Psoas muscle (tissue), 8 donors: ENCODE measurements around the gene TAF3. TPM values are rescaled to one million over a fixed set of nuclear protein-coding genes. Genes with fewer than 3 reads are reported as not detected.

Experiments
- ATAC-seq, 4 donors: fragments of 200-7000 bp; cut with Tn5 transposase; one replicate each; pipeline ENCODE4 v1.9.1; 2020; ENCODE audit warnings: moderate library complexity in 3 of 4, mild to moderate bottlenecking in 2 of 4
- DNase-seq, 2 donors: peaks; one replicate each; pipeline ENCODE4 v3.0.0-alpha.2; 2020
- H3K27ac ChIP-seq: fragments of 200-600 bp; one replicate; pipeline ENCODE4 v1.8.0; 2022
- H3K27me3 ChIP-seq, 3 donors: fragments of 200-600 bp in 1 of 3; one replicate each; pipeline versions ENCODE4 v1.6.1 to v1.8.0; 2013 to 2022; ENCODE audit warnings: low read length in 2 of 3, mild to moderate bottlenecking in 2 of 3, moderate library complexity in 1 of 3; ENCODE audit not compliant: insufficient read depth in 3 of 3
- H3K36me3 ChIP-seq, 2 donors: fragments of 200-600 bp in 1 of 2; one replicate each; pipeline versions ENCODE4 v1.6.1 to v1.8.0; 2013 to 2022; ENCODE audit warnings: low read depth in 1 of 2, mild to moderate bottlenecking in 1 of 2, moderate library complexity in 1 of 2; ENCODE audit not compliant: insufficient read depth in 1 of 2
- H3K4me1 ChIP-seq: fragments of 200-600 bp; one replicate; pipeline ENCODE4 v1.8.0; 2022
- H3K4me3 ChIP-seq: fragments of 200-600 bp; one replicate; pipeline ENCODE4 v1.8.0; 2022; ENCODE audit warnings: mild to moderate bottlenecking
- H3K9me3 ChIP-seq: fragments of 200-600 bp; one replicate; pipeline ENCODE4 v1.8.0; 2022
- WGBS, 3 donors: extraction: QIAGEN DNeasy Blood & Tissue Kit; methylation state at CpG; one replicate each; pipeline versions ENCODE4 v1.1.6 to v1.1.7; 2013; 5-methylcytosine and 5-hydroxymethylcytosine counted together
- intact Hi-C, 2 donors: fragments of 100-400 bp; cut with DNase I; formaldehyde crosslinking; loops; one replicate each; pipeline versions ENCODE4 v1.11.0 to v1.14.2; 2022
- polyA plus RNA-seq, 3 donors: library from polyadenylated mRNA; stranded (reverse); fragments of 200-250 nt; gene quantifications; one replicate each; pipeline ENCODE4 v1.2.3, GENCODE V29; 2013
- total RNA-seq, 4 donors: library from RNA; stranded (reverse); fragmentation: NEBNext Ultra II Directional in 2 of 4; extraction: Animal tissue kit (Norgen Biotek cat#: 25700) in 2 of 4; gene quantifications; one replicate each; pipeline versions ENCODE4 v1.2.1 to v1.2.4, GENCODE V29; 2021 to 2023
- TF ChIP-seq, protein P1 (sequence below): fragments of 200-600 bp; IDR thresholded peaks from one replicate; pipeline ENCODE4 v1.8.0; 2022; ENCODE audit warnings: antibody characterized with exemption
- donor health status: healthy with polysubstance abuse.
- donor health status: DM: no; HTN: no; CAD: no; lungs with moderate emphysema.
- donor health status: Bipolar disorder and iron deficiency.
- donor health status: healthy.
- donor health status: DM: yes; HTN: yes; CAD: no.
- donor health status: DM: no; HTN: no; CAD: no.
- donor health status: DM: no; HTN: no; CAD: no.
- donor health status: DM: yes; HTN: yes; CAD: no.

TAF3 gene
- total and polyA plus RNA-seq, 7 donors: 4.6 to 21.5 (median 13.0) TPM

DNA sequence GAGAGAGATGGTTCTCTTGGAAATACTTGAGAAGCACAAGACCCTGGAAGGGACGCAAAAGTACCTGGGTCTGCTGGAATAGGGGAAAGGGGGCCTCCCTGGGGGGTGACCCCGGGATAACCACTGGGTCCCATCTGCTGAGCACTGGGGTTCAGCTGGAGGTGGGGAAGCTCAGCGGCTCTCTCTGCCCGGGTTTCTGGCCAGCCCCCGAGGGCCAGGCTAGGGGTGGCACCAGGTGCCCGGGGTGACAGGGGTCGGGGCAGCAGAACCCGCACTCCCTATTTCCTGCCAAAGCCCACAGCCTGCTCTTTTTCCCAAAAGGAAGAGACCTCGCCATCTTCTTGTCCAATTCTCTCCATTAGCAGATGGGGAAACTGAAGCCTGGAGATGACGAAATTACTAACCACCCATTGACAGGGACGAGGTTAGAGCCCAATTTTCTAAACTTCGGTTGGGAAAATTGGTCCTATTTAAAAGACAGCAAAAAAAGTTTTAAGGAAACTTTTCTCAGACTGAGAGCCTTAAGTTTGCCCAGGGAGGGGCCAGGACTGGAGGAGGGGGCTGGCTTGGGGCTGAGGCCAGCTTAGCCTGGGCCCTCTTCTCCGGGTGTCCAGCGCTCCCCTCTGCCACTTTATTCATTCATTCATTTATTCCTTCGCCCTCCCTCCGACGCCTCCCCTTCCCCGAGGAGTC is 218.3 kb downstream of the TAF3 start:
- peaks cover 10 to 99% (median 52%) of the 10 kb centered on the region in 3 donors for H3K27me3 ChIP-seq
- H3K4me3 ChIP-seq: no peak overlapping the region
- no peaks in the 10 kb centered on the region for H3K9me3 ChIP-seq
- 8 to 11% (median 8%) methylated on average over 18 of the region's 18 CpGs for WGBS, 3 donors
- intact Hi-C loops: no loop called here
- H3K27ac ChIP-seq: no peak overlapping the region
- TF ChIP-seq, protein P1, sequence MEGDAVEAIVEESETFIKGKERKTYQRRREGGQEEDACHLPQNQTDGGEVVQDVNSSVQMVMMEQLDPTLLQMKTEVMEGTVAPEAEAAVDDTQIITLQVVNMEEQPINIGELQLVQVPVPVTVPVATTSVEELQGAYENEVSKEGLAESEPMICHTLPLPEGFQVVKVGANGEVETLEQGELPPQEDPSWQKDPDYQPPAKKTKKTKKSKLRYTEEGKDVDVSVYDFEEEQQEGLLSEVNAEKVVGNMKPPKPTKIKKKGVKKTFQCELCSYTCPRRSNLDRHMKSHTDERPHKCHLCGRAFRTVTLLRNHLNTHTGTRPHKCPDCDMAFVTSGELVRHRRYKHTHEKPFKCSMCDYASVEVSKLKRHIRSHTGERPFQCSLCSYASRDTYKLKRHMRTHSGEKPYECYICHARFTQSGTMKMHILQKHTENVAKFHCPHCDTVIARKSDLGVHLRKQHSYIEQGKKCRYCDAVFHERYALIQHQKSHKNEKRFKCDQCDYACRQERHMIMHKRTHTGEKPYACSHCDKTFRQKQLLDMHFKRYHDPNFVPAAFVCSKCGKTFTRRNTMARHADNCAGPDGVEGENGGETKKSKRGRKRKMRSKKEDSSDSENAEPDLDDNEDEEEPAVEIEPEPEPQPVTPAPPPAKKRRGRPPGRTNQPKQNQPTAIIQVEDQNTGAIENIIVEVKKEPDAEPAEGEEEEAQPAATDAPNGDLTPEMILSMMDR: no peak
- DNase-seq (no peak), ATAC-seq (no peak)
- H3K4me1 ChIP-seq: peaks cover 16% of the 10 kb centered on the region
- H3K36me3 ChIP-seq: no peaks in the 10 kb centered on the region

DNA sequence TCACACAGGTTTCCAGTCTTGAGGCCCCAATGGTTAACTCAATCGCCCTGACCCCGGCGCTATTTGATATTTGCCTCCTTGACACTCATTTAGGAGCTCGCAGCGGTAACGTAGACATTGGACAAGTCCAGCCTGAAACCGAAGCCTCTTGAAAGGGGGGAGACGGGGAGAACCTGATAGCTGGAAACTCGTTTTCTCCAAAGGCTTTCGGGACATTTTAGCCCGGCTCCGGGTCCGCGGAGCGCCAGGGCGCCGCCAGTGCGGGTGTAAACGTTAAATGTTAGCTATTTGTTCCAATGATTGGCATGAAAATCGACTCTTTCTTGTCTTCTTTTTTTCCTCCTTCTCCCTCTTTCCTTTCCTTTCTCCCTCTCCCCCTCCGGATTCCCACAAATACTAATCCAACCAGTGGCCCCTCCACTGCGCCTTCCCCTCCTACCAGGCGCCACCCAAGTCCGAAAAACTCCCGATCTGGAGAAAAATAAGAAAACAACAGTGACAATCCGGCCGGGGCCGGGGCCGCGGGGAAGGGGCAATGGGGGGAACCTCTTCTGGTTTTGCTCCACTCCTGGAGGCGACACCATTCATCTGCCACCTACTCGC is 219.0 kb downstream of the TAF3 start:
- no peak overlapping the region for H3K4me3 ChIP-seq
- intact Hi-C loops: no loop called here
- 4 to 5% (median 5%) methylated on average over 32 of the region's 32 CpGs for WGBS, 3 donors
- H3K9me3 ChIP-seq: no peaks in the 10 kb centered on the region
- DNase-seq: no peak
- H3K4me1 ChIP-seq: peaks cover 16% of the 10 kb centered on the region
- H3K27me3 ChIP-seq: peaks cover 10 to 99% (median 55%) of the 10 kb centered on the region in 3 donors
- no peaks in the 10 kb centered on the region for H3K36me3 ChIP-seq
- TF ChIP-seq, protein P1: no peak
- no peak for ATAC-seq
- no peak overlapping the region for H3K27ac ChIP-seq

DNA sequence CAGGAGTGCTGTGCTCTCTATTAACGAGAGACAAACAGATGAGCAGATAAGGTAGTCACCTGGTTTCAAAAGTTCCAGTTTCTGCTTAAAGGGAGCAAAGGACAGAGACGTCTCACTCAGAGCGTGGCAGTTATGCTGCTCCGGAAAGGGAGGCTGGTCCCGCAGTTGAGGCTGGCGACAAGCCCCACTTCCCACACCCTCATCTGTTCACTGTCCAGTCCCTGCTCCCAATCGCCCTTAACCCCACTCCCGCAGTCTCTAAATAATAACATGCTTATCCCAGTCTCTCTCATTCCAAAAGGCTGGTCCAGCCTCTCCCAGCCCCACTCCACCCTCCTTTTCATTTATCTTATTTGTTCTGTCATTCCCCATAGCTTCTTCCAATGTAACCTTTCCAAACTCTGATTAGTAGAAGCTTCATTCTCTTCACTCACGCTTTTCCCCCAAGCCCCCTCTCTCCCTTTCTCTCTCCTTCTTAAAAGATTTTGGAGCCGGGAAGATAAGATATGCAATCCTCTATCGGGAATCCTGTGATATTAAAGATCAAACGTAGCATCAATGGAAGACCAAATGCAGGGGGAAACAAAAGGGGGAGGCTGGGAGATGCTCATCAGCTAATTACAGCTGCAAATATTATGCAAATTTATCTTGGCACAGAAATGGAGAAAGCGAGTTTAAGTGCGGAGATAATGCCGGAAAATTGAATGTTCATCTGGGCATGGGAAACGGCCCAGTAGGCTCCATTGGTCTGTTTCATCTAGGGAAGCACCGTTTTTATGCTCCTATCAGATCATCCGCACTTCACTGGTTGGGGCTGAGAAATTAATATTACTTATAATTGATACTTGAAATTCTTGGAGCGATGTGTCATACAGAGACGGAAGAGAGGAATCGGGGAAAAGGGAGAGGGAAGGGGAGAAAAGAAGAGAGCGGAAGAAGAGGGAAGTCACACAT is 219.9 kb downstream of the TAF3 start:
- Histone ChIP-seq H3K27ac (no peak overlapping the region), H3K9me3 (no peaks in the 10 kb centered on the region), H3K27me3 (peaks cover 8 to 99% (median 58%) of the 10 kb centered on the region in 3 donors), H3K4me1 (peaks cover 18% of the 10 kb centered on the region), H3K4me3 (no peak overlapping the region), H3K36me3 (no peaks in the 10 kb centered on the region)
- TF ChIP-seq, protein P1: no peak
- intact Hi-C loops: no loop called here
- ATAC-seq: no peak
- DNase-seq: no peak
- 8 to 11% (median 10%) methylated on average over 22 of the region's 22 CpGs for WGBS, 3 donors

DNA sequence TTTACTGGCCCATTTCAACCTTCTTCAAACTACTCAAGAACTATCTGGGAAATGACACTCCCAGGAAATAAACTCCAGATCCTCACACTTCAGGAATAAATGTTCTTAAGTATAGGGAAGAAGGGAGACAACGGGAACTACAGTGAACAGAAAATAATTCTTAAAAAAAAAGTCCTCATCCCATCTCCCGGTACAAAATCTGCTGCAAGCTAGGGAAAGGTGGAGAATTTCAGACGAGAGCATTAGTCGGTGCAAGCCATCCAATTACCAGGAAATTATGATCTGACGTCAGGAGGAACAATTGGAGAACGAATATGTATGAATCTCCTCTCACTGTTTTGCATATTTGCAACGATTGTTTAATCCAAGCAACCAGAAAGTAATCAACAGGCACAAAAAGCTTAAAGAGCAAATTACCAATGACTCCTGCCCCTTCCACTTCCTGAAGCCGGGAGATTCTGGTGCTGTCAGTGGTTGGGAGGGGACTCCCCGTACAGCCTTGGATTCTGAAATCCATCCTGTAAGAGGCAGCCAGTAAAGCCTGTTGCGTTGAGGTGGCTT is 221.1 kb downstream of the TAF3 start:
- 5 to 9% (median 6%) methylated on average over 10 of the region's 10 CpGs for WGBS, 3 donors
- Histone ChIP-seq H3K4me3 (no peak overlapping the region), H3K9me3 (no peaks in the 10 kb centered on the region), H3K36me3 (no peaks in the 10 kb centered on the region), H3K4me1 (peaks cover 13% of the 10 kb centered on the region), H3K27me3 (peaks cover 8 to 99% (median 54%) of the 10 kb centered on the region in 3 donors), H3K27ac (no peak overlapping the region)
- TF ChIP-seq, protein P1: no peak
- intact Hi-C loops: no loop called here
- DNase-seq: no peak
- ATAC-seq: no peak
